ENCODE data around the gene IFITM5.

The IFITM5 gene

DNA sequence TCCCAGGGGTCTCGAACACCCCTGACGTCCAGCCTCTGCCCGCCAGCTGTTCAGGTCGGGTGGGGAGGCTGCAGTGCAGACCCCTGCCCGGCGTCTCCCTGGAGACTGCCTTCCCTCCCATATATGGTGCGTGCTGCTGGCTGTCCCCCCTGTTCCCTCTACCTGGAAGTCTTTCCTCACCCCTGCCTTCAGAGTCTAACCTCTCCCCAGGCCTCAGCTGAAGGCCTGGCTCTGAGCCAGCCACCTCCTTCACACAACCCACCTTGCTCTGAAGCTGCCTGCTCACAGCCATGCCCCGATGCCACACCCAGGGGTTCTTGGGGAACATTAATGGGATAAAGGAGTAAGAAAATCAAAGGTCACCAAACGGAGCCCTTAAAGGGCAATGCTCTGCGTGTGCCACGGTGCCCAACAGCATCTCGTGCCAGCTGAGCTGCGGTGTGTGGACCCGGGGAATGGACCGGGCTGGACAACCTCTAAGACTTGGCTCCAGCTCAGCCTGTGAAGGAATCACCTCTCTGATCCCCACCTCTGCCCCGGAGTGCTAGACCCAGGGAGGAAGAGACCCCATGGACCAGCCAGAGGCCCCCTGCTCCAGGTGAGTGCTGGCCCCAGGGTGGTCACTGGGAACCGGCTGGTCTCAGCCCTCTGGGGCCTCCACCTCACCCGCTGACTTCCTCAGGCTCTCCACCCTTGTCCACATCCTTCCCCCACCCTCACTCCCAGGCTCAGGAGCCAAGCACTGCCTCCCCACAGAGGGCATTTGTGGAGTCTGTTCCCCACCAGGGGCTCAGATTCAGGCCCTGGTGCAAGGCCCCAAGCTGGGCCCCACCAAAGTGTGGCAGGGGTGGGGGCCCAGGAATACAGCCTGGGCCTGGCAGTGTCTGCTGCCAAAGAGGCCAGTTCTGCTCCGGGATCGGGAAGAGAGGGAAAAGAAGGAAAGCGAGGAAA, 21.1 kb downstream of the IFITM5 start, which contains the start of gene NLRP6:
Gene NLRP6 (plus strand): TSS at position 407 of the 951 bp plus-strand sequence. CDS start 163 bp downstream, at position 570.
- Histone ChIP-seq H3K27ac (no peak within 1 kb of the TSS), H3K27me3 (ENCODE audit: insufficient read depth, low read depth, severe bottlenecking) (peaks cover 33% of the 10 kb centered on the region), H3K36me3 (no peaks in the 10 kb centered on the region), H3K4me3 (ENCODE audit: low read depth, low read length) (no peak within 1 kb of the TSS), H3K9me3 (ENCODE audit: severe bottlenecking) (peaks cover 2% of the 10 kb centered on the region)
- DNase-seq, result no peak
- TF ChIP-seq, protein P1, sequence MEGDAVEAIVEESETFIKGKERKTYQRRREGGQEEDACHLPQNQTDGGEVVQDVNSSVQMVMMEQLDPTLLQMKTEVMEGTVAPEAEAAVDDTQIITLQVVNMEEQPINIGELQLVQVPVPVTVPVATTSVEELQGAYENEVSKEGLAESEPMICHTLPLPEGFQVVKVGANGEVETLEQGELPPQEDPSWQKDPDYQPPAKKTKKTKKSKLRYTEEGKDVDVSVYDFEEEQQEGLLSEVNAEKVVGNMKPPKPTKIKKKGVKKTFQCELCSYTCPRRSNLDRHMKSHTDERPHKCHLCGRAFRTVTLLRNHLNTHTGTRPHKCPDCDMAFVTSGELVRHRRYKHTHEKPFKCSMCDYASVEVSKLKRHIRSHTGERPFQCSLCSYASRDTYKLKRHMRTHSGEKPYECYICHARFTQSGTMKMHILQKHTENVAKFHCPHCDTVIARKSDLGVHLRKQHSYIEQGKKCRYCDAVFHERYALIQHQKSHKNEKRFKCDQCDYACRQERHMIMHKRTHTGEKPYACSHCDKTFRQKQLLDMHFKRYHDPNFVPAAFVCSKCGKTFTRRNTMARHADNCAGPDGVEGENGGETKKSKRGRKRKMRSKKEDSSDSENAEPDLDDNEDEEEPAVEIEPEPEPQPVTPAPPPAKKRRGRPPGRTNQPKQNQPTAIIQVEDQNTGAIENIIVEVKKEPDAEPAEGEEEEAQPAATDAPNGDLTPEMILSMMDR (IDR thresholded peaks at IDR 0.05; ENCODE audit: low read depth, low read length), result no peak

DNA sequence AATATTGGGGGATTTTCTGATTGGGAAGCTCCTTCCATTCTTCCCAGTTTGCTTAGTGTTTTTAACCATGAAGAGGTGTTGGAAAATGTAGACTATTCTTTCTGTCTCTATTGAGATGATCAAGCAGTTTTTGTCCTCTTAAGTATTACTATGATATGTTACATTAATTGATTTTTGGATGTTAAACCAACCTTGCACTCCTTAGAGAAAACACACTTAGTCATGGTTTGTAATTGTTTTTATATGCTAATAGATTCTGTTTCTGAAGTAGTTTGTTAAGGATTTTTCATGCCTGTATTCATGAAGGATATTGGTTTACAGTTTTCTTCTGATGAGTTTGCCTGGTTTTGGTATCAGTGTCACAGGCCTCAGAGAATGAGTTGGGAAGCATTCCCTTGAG, 23.1 kb downstream of the IFITM5 start:
- Histone ChIP-seq H3K36me3 (no peaks in the 10 kb centered on the region), H3K27ac (no peak overlapping the region), H3K9me3 (ENCODE audit: severe bottlenecking) (peaks cover 2% of the 10 kb centered on the region), H3K27me3 (ENCODE audit: insufficient read depth, low read depth, severe bottlenecking) (peaks cover 20% of the 10 kb centered on the region), H3K4me3 (ENCODE audit: low read depth, low read length) (no peak overlapping the region)
- TF ChIP-seq, protein P1 (IDR thresholded peaks at IDR 0.05; ENCODE audit: low read depth, low read length), result no peak
- no peak for DNase-seq

DNA sequence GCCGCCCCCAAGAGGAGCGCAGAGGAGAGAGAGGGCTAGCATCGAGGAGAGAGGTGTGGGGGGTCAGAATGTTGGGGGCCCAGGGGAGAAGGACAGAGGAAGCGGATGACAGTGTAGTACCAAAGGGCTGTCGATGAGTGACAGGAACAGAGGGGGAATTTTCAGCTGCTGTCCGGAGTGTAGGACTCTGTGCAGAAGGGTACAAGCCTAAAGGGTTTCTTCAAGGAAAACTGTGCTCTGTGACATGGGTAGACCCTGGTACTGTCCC, 26.5 kb downstream of the IFITM5 start:
- no peak overlapping the region for H3K27ac ChIP-seq
- no peaks in the 10 kb centered on the region for H3K27me3 ChIP-seq (ENCODE audit: insufficient read depth, low read depth, severe bottlenecking)
- H3K9me3 ChIP-seq (ENCODE audit: severe bottlenecking), result peaks cover 2% of the 10 kb centered on the region
- DNase-seq, result no peak
- TF ChIP-seq, protein P1 (IDR thresholded peaks at IDR 0.05; ENCODE audit: low read depth, low read length), result no peak
- H3K4me3 ChIP-seq (ENCODE audit: low read depth, low read length), result no peak overlapping the region
- H3K36me3 ChIP-seq, result no peaks in the 10 kb centered on the region

DNA sequence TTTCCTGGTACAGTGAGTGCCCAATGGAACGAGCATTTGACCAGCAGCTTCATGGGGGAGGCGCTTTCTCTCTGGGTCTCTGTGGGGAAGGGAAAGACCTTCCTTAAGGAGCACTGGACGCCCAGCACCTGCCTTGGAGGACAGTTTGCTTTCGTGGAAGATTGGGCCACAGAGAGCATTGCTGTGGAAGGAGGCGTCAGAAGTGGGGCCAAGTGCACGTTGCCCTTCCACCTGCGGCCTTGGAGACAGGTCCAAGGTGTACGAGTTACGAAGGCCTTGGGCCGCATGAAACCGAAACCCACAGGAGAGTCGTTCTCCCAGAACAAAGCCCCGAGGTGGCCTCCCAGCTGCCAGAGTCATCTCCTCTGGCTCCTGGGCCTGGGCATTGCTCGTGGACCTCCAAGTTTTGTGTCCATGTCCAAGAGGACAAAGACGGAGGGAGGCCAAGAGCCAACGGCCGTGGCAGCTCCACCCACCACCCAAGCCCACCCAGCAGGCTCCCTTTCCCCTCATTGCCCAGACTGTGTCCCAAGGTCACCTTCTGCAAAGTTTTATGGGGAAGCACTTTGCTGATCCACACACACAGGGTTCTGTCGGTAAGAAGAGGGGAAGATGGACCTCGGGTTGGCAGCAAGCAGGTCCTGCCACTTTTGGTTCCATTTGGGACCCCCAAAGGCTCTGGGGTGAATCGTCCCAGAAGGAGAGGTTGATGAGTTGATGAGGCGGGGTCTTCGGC, 27.0 kb downstream of the IFITM5 start:
- no peaks in the 10 kb centered on the region for H3K27me3 ChIP-seq (ENCODE audit: insufficient read depth, low read depth, severe bottlenecking)
- no peak for DNase-seq
- TF ChIP-seq, protein P1 (IDR thresholded peaks at IDR 0.05; ENCODE audit: low read depth, low read length), result no peak
- no peaks in the 10 kb centered on the region for H3K36me3 ChIP-seq
- H3K27ac ChIP-seq, result no peak overlapping the region
- H3K4me3 ChIP-seq (ENCODE audit: low read depth, low read length), result no peak overlapping the region
- H3K9me3 ChIP-seq (ENCODE audit: severe bottlenecking), result peaks cover 2% of the 10 kb centered on the region

DNA sequence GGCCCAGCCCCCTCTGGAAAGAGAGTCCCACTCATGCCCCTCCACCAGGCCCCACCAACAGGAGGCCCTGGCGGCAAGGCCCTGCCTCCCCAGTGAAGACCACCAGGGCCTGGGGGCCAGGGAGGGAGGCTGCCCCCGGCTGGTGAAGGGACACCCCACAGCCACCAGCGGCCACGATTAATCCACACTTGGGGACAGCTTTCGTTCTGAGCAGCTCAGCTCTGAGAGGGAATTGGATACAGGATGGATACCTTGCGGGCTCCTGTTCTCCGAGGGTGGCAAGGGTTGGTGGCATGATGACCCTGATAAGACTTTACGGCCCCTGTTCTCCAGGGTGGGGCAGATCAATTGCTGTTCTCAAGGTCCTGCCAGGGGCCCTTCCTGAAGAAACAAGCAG, 28.0 kb downstream of the IFITM5 start:
- TF ChIP-seq, protein P1 (IDR thresholded peaks at IDR 0.05; ENCODE audit: low read depth, low read length), result no peak
- DNase-seq, result no peak

More for the DNA sequence above, 28.0 kb downstream of the IFITM5 start:
- Histone ChIP-seq H3K36me3 (no peaks in the 10 kb centered on the region), H3K27ac (no peak overlapping the region), H3K9me3 (ENCODE audit: severe bottlenecking) (peaks cover under 1% of the 10 kb centered on the region), H3K27me3 (ENCODE audit: insufficient read depth, low read depth, severe bottlenecking) (no peaks in the 10 kb centered on the region), H3K4me3 (ENCODE audit: low read depth, low read length) (no peak overlapping the region)
